Measurements from ENCODE around the gene E2F4.

- TF ChIP-seq PRMT3 (CRISPR knock-in tag; IDR thresholded peaks at IDR 0.05; ENCODE audit: borderline replicate concordance, low read depth) (no peak), JUND (CRISPR knock-in tag; IDR thresholded peaks at IDR 0.05) (no peak), ARID2 (CRISPR knock-in tag; IDR thresholded peaks at IDR 0.05; ENCODE audit: borderline replicate concordance) (no peak)
Measured at GRCh38 chr16:67188323-67188722, 3.6 kb upstream of the E2F4 start.
